ENCODE results near the gene KLKB1.

DNA sequence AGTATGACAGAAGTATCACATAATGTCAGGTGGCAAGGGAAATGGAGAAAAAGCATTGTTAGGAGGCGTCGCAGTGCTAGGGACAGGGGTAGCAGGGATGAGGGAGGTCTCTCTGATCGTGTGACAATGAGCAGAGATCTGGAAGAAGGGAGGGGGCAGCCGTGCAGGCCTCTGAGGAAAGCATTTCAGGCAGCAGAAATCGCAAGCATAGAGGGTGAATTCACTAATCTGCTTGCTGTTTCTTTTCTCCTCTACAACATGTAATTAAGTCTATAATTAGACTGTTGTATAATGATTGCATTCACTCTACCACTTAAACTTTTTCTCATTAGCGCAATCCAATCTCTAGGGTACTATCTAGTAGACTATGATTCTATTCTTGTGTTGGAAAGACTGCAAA is 26.8 kb upstream of the KLKB1 start:
- TF ChIP-seq POLR2AphosphoS5 (IDR thresholded peaks at IDR 0.05; ENCODE audit: low read depth, low read length): no peak
- no peak for TF ChIP-seq SIN3A (IDR thresholded peaks at IDR 0.05; ENCODE audit: borderline replicate concordance, insufficient read depth, low read length)
- no peak for TF ChIP-seq TAF1 (IDR thresholded peaks at IDR 0.05; ENCODE audit: borderline replicate concordance, insufficient read depth, low read length)
- TF ChIP-seq, protein P1, sequence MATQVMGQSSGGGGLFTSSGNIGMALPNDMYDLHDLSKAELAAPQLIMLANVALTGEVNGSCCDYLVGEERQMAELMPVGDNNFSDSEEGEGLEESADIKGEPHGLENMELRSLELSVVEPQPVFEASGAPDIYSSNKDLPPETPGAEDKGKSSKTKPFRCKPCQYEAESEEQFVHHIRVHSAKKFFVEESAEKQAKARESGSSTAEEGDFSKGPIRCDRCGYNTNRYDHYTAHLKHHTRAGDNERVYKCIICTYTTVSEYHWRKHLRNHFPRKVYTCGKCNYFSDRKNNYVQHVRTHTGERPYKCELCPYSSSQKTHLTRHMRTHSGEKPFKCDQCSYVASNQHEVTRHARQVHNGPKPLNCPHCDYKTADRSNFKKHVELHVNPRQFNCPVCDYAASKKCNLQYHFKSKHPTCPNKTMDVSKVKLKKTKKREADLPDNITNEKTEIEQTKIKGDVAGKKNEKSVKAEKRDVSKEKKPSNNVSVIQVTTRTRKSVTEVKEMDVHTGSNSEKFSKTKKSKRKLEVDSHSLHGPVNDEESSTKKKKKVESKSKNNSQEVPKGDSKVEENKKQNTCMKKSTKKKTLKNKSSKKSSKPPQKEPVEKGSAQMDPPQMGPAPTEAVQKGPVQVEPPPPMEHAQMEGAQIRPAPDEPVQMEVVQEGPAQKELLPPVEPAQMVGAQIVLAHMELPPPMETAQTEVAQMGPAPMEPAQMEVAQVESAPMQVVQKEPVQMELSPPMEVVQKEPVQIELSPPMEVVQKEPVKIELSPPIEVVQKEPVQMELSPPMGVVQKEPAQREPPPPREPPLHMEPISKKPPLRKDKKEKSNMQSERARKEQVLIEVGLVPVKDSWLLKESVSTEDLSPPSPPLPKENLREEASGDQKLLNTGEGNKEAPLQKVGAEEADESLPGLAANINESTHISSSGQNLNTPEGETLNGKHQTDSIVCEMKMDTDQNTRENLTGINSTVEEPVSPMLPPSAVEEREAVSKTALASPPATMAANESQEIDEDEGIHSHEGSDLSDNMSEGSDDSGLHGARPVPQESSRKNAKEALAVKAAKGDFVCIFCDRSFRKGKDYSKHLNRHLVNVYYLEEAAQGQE (IDR thresholded peaks at IDR 0.05; ENCODE audit: insufficient read depth in 1 of 2, low read depth in 2 of 2, low read length in 2 of 2): no peak
- TF ChIP-seq FOXP2 (optimal IDR thresholded peaks at IDR 0.05; ENCODE audit: borderline replicate concordance, extremely low read depth, extremely low read length, insufficient read depth): no peak

Measured in PFSK-1 (cell line).